Measurements from ENCODE around the gene TMC8. TPM values are rescaled to one million over a fixed set of nuclear protein-coding genes. Genes with fewer than 3 reads are reported as not detected.

The TMC8 gene
- total and polyA plus RNA-seq, 2 of the 8 experiments (the other 6 are each of a cell fraction or from before 2014, with no cell fraction given): 1.00 to 2.8 TPM

- TF ChIP-seq RFX5 (IDR thresholded peaks at IDR 0.05; ENCODE audit: borderline replicate concordance, low read depth, low read length) (no peak), ZNF274 (IDR thresholded peaks at IDR 0.05; ENCODE audit: borderline replicate concordance, extremely low read depth, low read length) (no peak), GTF2F1 (IDR thresholded peaks at IDR 0.05; ENCODE audit: borderline replicate concordance, low read depth, low read length) (no peak)
Observed at GRCh38 chr17:78180083-78180482, 49.5 kb downstream of the TMC8 start (continued).

Data from H1 (cell line).